WERI-Rb-1 (cell line): ENCODE data around the gene LRRC36.

Experiments used
- DNase-seq: peaks from one replicate; pipeline ENCODE4 v3.0.0-alpha.2; 2020
- H3K27ac ChIP-seq: fragments of 250-450 bp; sonication (Bioruptor Pico); 2 replicates; pipeline ENCODE4 v1.5.1; 2020; ENCODE audit warnings: mild to moderate bottlenecking, moderate library complexity
- H3K27me3 ChIP-seq: fragments of 250-450 bp; sonication (Bioruptor Pico); 2 replicates; pipeline ENCODE4 v1.5.1; 2021; ENCODE audit warnings: mild to moderate bottlenecking, low read depth, moderate library complexity; ENCODE audit not compliant: insufficient read depth, severe bottlenecking
- H3K36me3 ChIP-seq: fragments of 250-450 bp; sonication (Bioruptor Pico); 2 replicates; pipeline ENCODE4 v1.5.1; 2020; ENCODE audit warnings: mild to moderate bottlenecking, moderate library complexity
- H3K4me3 ChIP-seq: 2 replicates; pipeline ENCODE4 v1.5.1; 2011; ENCODE audit warnings: low read depth, mild to moderate bottlenecking, control low read depth, low read length
- H3K9me3 ChIP-seq: fragments of 250-450 bp; sonication (Bioruptor Pico); 2 replicates; pipeline ENCODE4 v1.5.1; 2021; ENCODE audit warnings: mild to moderate bottlenecking, moderate library complexity; ENCODE audit not compliant: severe bottlenecking
- CTCF ChIP-seq: IDR thresholded peaks from 2 replicates; pipeline ENCODE4 v1.5.1; 2011; ENCODE audit warnings: low read depth, mild to moderate bottlenecking, control low read depth, inconsistent platforms, low read length

LRRC36 gene

GRCh38 chr16:67280090-67281015 lies 46.3 kb upstream of the LRRC36 start:
- Histone ChIP-seq H3K4me3 (peak overlapping the region; percentile 62), H3K27ac (no peak overlapping the region; the same call in 1 of the 2 replicates), H3K27me3 (no peaks in the 10 kb centered on the region), H3K9me3 (no peaks in the 10 kb centered on the region), H3K36me3 (peaks cover 58% of the 10 kb centered on the region)
- TF ChIP-seq CTCF: no peak
- no peak for DNase-seq

GRCh38 chr16:67281536-67282446 lies 44.8 kb upstream of the LRRC36 start:
- peaks cover 53% of the 10 kb centered on the region for H3K36me3 ChIP-seq
- H3K4me3 ChIP-seq: no peak overlapping the region
- TF ChIP-seq CTCF: no peak
- H3K27me3 ChIP-seq: no peaks in the 10 kb centered on the region
- H3K9me3 ChIP-seq: no peaks in the 10 kb centered on the region
- H3K27ac ChIP-seq: no peak overlapping the region
- no peak for DNase-seq

- Histone ChIP-seq H3K36me3 (peaks cover 53% of the 10 kb centered on the region), H3K9me3 (no peaks in the 10 kb centered on the region), H3K4me3 (no peak overlapping the region), H3K27me3 (no peaks in the 10 kb centered on the region), H3K27ac (no peak overlapping the region)
- TF ChIP-seq CTCF: no peak
- no peak for DNase-seq
Measured at GRCh38 chr16:67282447-67282805, 44.2 kb upstream of the LRRC36 start.

GRCh38 chr16:67283039-67283825 lies 43.4 kb upstream of the LRRC36 start:
- Histone ChIP-seq H3K9me3 (no peaks in the 10 kb centered on the region), H3K27ac (no peak overlapping the region), H3K27me3 (no peaks in the 10 kb centered on the region), H3K36me3 (peaks cover 54% of the 10 kb centered on the region), H3K4me3 (no peak overlapping the region)
- no peak for DNase-seq
- 0 out of 2 replicates have a peak, but pooled peaks have one; percentile 7 for TF ChIP-seq CTCF

GRCh38 chr16:67283826-67284555 lies 42.6 kb upstream of the LRRC36 start:
- Histone ChIP-seq H3K27me3 (no peaks in the 10 kb centered on the region), H3K4me3 (no peak overlapping the region), H3K27ac (no peak overlapping the region), H3K9me3 (no peaks in the 10 kb centered on the region), H3K36me3 (peaks cover 53% of the 10 kb centered on the region)
- DNase-seq: no peak
- TF ChIP-seq CTCF: no peak
